NCI-H2107 treated with DMSO at 0.1 percent for 48 hours (cell line): ENCODE results near the gene RNF145.

Source experiments
- DNase-seq: peaks from one replicate; lab custom pipeline; 2025; ENCODE audit not compliant: unreplicated experiment; lab: John Stamatoyannopoulos, UW

The RNF145 gene

GRCh38 chr5:159198063-159199036 is 11.0 kb downstream of the RNF145 start:
- no peak for DNase-seq

DNA sequence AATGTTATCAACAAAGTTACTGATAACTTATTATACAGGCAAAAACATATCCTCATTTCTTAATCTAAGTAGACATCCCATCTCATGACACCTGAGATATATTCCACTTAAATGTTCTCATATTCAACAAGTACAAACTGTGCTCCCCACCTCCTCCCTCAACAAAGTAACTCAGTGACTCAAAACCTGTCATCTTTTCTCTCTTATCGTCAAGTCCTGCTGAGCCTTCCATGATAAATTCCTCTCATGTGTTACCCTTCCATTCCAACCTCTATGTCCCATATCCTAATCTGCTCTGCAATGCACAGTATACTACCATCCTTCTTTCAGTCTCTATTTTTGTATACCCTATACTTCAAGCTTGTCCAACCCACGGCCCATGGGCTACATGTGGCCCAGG is 13.6 kb downstream of the RNF145 start:
- DNase-seq: no peak

DNA sequence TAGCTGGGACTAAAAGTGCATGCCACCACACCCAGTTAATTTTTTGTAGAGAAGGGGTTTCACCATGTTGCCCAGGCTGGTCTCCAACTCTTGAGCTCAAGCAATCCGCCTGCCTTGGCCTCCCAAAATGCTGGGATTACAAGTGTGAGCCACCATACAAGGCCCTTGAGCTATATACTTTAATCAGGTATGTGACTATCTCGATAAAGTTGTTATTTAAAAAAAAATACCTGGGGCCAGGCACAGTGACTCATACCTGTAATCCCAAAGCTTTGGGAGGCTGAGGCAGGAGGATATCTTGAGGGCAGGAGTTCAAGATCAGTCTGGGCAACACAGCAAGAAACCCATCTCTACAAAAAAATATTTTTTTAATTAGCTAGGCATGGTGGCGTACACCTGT is 19.2 kb downstream of the RNF145 start:
- no peak for DNase-seq

- no peak for DNase-seq
These were observed 20.0 kb downstream of the RNF145 start for GRCh38 chr5:159189310-159189709.

DNA sequence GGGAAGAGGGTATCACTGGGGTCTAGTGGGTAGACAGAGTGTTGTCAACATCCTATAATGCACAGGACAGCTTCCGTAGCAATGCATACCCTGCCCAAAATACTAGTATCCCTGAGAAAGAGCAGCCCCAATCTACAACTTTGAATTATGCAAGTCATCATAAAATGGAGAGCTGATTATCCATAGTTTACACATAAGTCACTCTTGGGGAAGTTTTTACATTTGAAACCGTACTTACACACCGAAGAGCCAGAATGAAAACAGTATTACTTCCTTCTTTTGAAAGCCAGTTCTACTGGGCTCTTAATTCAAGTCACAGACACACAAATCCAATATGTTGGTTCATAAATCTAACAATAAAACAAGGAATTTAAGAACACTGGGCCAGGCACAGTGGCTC is 21.6 kb downstream of the RNF145 start:
- no peak for DNase-seq

DNA sequence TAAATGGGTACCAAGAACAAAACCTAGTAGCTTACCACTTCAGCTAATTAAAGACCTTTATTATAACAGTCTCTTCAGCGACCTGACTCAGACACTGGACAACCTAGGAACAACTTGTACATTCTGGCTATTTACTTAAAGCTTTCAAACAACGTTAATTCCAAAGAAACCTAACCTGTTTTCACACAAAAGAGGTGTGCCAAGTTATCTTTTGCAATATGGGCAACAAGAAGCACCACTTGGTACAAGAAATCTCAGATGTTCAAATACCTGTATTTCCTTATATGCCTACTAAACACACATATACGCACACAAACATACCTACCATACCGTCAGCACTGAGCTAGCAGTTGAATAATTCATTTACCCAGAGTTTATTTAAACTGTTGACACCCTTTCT is 23.0 kb downstream of the RNF145 start:
- no peak for DNase-seq

GRCh38 chr5:159185773-159186172 is 23.6 kb downstream of the RNF145 start:
- DNase-seq: no peak

DNA sequence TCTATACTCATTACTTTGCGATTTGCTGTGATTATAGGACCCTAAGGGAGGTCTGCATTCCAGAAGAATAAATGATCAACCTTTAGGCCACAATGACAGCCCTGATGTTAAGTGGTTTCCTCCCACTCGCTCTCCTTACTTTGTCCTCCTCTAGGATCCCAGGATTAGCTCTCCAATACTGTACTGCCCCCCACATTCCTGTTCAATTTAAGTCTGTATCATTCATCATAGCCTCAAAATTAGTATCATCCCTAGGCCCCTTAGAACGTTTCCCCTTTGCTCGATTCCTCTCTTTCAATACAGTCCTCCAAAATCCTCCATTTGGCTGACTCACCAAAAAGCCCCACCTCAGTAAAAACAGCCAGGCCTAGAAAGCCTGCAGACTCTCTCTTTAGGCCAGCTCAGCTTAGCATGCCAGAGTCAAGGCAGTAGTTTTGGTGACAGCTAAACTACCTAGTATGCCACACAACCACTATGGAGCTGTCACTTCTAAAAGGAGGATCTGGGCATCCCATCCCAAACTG is 24.4 kb downstream of the RNF145 start:
- no peak for DNase-seq

- DNase-seq: no peak
These were observed 25.1 kb downstream of the RNF145 start for GRCh38 chr5:159184236-159184635.

DNA sequence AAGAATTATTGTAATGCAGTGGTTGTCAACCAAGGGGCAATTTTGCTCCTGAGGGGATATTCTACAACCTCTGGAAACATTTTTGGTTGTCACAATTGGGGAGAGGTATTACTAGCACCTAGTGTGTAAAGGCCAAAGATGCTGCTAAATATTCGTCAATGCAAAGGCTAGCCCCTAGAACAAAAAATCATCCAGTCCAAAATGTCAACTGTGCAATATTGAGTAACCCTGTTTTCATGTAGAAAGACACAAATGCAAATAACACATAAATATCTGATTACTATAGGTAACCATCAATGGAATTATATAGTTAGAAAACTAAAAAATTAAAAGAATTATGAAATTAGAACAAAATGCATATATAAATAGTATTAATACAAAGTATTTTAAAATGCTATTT is 26.1 kb downstream of the RNF145 start:
- DNase-seq: no peak

DNA sequence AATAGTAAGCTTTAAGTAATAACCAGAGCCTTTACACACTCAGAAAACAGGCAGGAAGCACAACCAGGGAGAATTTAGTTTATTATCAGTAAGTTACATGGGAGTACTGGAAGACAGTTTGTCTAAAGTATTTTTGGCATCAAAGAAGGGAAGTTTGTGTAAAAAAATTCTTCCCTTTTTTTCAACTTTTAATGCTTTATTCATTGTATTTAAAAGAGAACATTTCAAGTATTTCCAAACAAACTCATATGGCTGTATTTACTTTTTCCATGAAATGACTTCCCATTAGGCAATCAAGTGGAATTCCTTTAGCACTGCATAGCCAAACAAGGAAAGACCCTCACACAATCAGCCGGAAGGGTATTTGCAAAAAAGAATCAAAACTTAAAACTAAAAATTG is 26.7 kb downstream of the RNF145 start:
- no peak for DNase-seq

DNA sequence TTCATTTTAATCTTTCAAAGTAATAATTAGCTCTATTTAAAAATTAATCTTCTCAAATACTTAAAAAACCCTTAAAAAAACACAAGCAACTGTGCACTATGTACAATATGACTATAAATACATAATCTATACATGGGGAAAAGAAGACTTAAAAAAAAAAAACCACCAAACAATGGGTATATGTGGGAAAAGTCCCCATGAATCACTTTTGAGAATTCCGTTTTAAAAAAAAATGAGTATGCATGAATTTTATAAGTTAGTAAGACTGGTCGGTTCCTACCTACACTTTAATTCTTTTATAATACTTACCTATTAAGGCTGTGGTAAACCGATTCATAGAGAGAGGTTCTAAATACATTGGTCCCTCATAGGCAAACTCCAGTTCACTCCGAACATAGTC is 27.7 kb downstream of the RNF145 start:
- no peak for DNase-seq

DNA sequence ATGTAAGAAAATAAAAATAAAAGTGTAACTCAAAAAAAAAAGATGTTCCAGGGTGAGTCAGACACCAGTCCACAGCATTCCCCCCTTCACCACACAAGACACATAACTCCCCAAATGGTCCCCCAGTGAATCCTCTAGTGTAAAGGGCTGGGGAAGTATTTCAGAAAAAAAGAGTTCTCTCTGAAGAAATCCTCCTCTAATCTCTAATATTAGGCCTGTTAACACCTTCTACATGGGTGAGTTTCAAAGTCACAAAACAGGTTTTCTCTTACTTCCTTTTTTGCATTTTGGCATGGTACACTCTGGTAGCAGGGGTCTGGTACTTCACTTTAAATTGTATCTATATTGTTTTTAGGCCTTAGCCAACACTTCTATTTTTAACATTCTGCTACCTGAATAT is 28.2 kb downstream of the RNF145 start:
- no peak for DNase-seq

- DNase-seq: no peak
These were observed 29.6 kb downstream of the RNF145 start for GRCh38 chr5:159179529-159180305.

DNA sequence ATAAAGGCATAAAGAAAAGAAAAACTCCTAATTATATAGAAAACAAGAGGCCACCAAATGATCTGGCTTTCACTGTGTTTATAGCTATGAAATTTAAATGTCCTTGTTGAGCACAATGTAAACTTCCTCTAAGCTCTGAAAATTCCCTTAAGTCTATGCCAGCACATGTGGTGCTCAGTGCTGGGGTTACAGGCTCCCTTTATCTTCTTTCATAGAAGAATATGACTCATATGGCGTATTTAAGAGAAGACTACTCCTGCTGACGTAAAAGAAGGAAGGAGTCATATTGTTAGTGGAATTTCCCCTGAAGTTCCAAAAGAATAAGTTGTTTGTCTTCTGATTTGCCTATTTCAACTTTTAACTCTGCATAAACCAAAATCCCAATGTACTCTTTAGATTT is 30.4 kb downstream of the RNF145 start:
- DNase-seq: no peak

GRCh38 chr5:159175547-159175946 is 33.8 kb downstream of the RNF145 start:
- DNase-seq: no peak

GRCh38 chr5:159174511-159175168 is 34.7 kb downstream of the RNF145 start:
- DNase-seq: no peak

- no peak for DNase-seq
These were observed 38.1 kb downstream of the RNF145 start for GRCh38 chr5:159171274-159171673.

DNA sequence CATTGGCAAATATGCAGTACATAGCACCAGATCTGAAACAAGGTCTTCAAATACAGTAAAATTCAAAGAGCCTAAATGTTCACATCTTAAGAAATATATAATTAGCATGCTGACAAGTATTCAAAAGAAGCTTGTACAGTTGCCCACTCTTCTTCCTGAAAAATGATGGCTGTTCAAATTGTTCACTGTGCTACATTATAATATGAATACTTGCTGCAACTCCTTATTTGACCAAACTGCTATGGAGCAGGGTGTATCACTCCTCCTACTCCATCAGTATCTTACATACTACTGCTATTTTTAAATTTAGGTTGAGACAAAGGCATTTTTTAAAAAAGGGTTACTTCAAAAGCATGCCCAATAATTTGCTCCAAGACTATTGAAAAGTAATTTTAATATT is 39.3 kb downstream of the RNF145 start:
- DNase-seq: no peak

DNA sequence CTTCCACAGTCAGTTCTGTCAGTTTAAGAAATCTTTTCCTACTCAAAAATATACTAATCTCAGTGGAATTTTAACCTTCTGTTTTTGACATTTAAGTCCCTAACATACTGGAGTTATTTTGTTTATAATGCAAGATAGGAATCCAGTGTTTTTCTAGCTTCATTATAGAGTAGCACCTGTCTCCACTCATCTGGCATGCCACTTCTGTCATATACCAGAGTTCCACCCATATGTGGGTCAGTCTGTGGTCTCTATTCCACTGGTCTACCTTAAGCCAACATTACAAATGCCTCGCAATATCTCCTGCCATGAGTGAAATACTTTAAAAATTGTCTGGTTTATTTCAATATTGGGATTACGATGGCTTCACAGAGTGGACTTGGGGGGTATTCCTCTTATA is 42.9 kb downstream of the RNF145 start:
- no peak for DNase-seq

DNA sequence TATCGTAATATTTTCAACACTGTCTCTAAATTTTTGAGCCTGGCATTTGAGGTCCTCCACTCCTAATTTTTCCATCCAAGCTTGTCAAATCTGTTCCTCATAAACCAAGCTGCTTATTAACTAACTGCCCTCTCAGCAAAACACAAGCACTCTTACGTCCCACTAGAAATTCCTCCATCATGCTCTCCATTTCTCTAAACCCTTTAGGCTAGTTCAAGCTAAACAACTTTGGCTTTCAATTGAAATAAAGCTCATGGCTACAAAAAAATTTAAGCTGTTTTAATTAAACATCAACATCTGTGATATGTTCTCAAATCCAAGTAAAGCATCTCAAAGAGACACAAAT is 45.7 kb downstream of the RNF145 start:
- no peak for DNase-seq
